WERI-Rb-1 (cell line): Measurements from ENCODE around the gene C22orf15.

Source experiments
- DNase-seq: peaks from one replicate; pipeline ENCODE4 v3.0.0-alpha.2; 2020
- H3K27ac ChIP-seq: fragments of 250-450 bp; sonication (Bioruptor Pico); 2 replicates; pipeline ENCODE4 v1.5.1; 2020; ENCODE audit warnings: mild to moderate bottlenecking, moderate library complexity
- H3K27me3 ChIP-seq: fragments of 250-450 bp; sonication (Bioruptor Pico); 2 replicates; pipeline ENCODE4 v1.5.1; 2021; ENCODE audit warnings: mild to moderate bottlenecking, low read depth, moderate library complexity; ENCODE audit not compliant: insufficient read depth, severe bottlenecking
- H3K36me3 ChIP-seq: fragments of 250-450 bp; sonication (Bioruptor Pico); 2 replicates; pipeline ENCODE4 v1.5.1; 2020; ENCODE audit warnings: mild to moderate bottlenecking, moderate library complexity
- H3K4me3 ChIP-seq: 2 replicates; pipeline ENCODE4 v1.5.1; 2011; ENCODE audit warnings: low read depth, mild to moderate bottlenecking, control low read depth, low read length
- H3K9me3 ChIP-seq: fragments of 250-450 bp; sonication (Bioruptor Pico); 2 replicates; pipeline ENCODE4 v1.5.1; 2021; ENCODE audit warnings: mild to moderate bottlenecking, moderate library complexity; ENCODE audit not compliant: severe bottlenecking
- TF ChIP-seq, protein P1 (sequence below): IDR thresholded peaks from 2 replicates; pipeline ENCODE4 v1.5.1; 2011; ENCODE audit warnings: low read depth, mild to moderate bottlenecking, control low read depth, inconsistent platforms, low read length

The C22orf15 gene

GRCh38 chr22:23756891-23757290 lies 5.9 kb upstream of the C22orf15 start:
- no peaks in the 10 kb centered on the region for H3K27me3 ChIP-seq
- TF ChIP-seq, protein P1, sequence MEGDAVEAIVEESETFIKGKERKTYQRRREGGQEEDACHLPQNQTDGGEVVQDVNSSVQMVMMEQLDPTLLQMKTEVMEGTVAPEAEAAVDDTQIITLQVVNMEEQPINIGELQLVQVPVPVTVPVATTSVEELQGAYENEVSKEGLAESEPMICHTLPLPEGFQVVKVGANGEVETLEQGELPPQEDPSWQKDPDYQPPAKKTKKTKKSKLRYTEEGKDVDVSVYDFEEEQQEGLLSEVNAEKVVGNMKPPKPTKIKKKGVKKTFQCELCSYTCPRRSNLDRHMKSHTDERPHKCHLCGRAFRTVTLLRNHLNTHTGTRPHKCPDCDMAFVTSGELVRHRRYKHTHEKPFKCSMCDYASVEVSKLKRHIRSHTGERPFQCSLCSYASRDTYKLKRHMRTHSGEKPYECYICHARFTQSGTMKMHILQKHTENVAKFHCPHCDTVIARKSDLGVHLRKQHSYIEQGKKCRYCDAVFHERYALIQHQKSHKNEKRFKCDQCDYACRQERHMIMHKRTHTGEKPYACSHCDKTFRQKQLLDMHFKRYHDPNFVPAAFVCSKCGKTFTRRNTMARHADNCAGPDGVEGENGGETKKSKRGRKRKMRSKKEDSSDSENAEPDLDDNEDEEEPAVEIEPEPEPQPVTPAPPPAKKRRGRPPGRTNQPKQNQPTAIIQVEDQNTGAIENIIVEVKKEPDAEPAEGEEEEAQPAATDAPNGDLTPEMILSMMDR, result no peak

GRCh38 chr22:23759566-23759965 lies 3.2 kb upstream of the C22orf15 start:
- Histone ChIP-seq H3K27me3 (no peaks in the 10 kb centered on the region), H3K9me3 (no peaks in the 10 kb centered on the region), H3K27ac (no peak overlapping the region), H3K36me3 (peaks cover 3% of the 10 kb centered on the region), H3K4me3 (no peak overlapping the region)
- DNase-seq, result no peak
- TF ChIP-seq, protein P1, result no peak

More at GRCh38 chr22:23756891-23757290, 5.9 kb upstream of the C22orf15 start:
- Histone ChIP-seq H3K27ac (peak overlapping the region; percentile 66), H3K4me3 (no peak overlapping the region), H3K9me3 (no peaks in the 10 kb centered on the region), H3K36me3 (no peaks in the 10 kb centered on the region)
- DNase-seq, result peak; percentile 83

- TF ChIP-seq, protein P1, result no peak
- no peaks in the 10 kb centered on the region for H3K9me3 ChIP-seq
- peaks cover 7% of the 10 kb centered on the region for H3K36me3 ChIP-seq
- no peak overlapping the region for H3K27ac ChIP-seq
- no peak overlapping the region for H3K4me3 ChIP-seq
- H3K27me3 ChIP-seq, result no peaks in the 10 kb centered on the region
- DNase-seq, result no peak
Measured at GRCh38 chr22:23760056-23760455, 2.7 kb upstream of the C22orf15 start.

DNA sequence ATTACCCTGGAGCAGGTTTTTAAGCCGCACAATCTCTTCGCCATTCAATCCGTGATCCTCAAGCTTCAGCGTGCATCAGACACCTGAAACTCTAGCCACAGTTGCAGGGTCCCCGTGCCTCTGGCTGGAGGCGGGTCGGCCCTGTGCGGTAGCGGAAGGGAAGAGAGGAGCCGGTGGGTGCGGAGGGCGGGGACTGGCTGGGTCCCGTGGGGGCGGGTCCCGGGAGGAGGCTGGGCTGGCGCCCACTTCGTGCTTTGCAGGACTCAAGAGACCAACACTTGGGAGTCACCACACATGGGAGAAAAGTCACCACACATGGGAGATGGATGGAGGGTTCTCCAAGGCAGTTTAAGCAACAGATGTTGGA lies 772 bp downstream of the C22orf15 start:
- no peak for DNase-seq
- H3K4me3 ChIP-seq, result no peak overlapping the region
- H3K9me3 ChIP-seq, result no peaks in the 10 kb centered on the region
- TF ChIP-seq, protein P1, result no peak
- no peak overlapping the region for H3K27ac ChIP-seq
- H3K36me3 ChIP-seq, result peaks cover 16% of the 10 kb centered on the region
- H3K27me3 ChIP-seq, result no peaks in the 10 kb centered on the region

DNA sequence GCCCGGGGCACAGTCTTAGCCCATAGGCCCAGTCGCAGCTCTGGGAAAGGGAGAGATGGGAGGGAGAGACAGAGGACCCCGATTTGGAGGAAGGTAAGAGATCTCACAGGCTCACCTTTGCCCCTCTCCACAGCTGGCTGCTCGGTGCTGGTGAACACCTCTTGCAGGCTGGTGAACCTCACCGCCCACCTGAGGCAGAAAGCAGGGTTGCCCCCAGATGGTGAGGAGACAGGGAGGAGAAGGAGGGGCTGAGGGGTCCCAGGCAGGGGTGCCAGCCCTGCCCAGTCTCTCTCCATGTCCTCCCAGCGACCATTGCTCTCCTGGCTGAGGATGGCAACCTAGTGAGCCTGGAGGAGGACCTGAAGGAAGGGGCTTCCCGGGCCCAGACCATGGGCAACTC lies 1.2 kb downstream of the C22orf15 start:
- Histone ChIP-seq H3K4me3 (no peak overlapping the region), H3K36me3 (peaks cover 16% of the 10 kb centered on the region), H3K27me3 (no peaks in the 10 kb centered on the region), H3K9me3 (no peaks in the 10 kb centered on the region), H3K27ac (no peak overlapping the region)
- no peak for DNase-seq
- TF ChIP-seq, protein P1, result no peak
